Measurements from ENCODE around the gene GRPEL1.

- no peak for TF ChIP-seq POLR2A (IDR thresholded peaks at IDR 0.05)
- TF ChIP-seq, protein P1, sequence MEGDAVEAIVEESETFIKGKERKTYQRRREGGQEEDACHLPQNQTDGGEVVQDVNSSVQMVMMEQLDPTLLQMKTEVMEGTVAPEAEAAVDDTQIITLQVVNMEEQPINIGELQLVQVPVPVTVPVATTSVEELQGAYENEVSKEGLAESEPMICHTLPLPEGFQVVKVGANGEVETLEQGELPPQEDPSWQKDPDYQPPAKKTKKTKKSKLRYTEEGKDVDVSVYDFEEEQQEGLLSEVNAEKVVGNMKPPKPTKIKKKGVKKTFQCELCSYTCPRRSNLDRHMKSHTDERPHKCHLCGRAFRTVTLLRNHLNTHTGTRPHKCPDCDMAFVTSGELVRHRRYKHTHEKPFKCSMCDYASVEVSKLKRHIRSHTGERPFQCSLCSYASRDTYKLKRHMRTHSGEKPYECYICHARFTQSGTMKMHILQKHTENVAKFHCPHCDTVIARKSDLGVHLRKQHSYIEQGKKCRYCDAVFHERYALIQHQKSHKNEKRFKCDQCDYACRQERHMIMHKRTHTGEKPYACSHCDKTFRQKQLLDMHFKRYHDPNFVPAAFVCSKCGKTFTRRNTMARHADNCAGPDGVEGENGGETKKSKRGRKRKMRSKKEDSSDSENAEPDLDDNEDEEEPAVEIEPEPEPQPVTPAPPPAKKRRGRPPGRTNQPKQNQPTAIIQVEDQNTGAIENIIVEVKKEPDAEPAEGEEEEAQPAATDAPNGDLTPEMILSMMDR (IDR thresholded peaks at IDR 0.05) = no peak
These were observed 775 bp downstream of the GRPEL1 start for GRCh38 chr4:7067126-7067451.

All from body of pancreas (tissue), 4 donors.